Transverse colon (tissue), 4 donors: ENCODE results near the gene IQSEC3. TPM values are rescaled to one million over a fixed set of nuclear protein-coding genes. Genes with fewer than 3 reads are reported as not detected.

Experiments used
- DNase-seq: peaks from one replicate; pipeline ENCODE4 v3.0.0-alpha.2; 2019
- H3K27ac ChIP-seq, 4 donors: fragments of 200-600 bp; sonication (generic); 2 replicates each; pipeline ENCODE4 v1.5.1; 2016 to 2018; ENCODE audit warnings: inconsistent platforms in 4 of 4
- H3K27me3 ChIP-seq: fragments of 200-600 bp; sonication (generic); 2 replicates; pipeline ENCODE4 v1.5.1; 2017; ENCODE audit warnings: inconsistent platforms
- H3K36me3 ChIP-seq, 4 donors: fragments of 200-600 bp; sonication (generic); 2 replicates each; pipeline ENCODE4 v1.5.1; 2017 to 2019; ENCODE audit warnings: inconsistent platforms in 4 of 4
- H3K4me1 ChIP-seq, 4 donors: fragments of 200-600 bp; sonication (generic); 2 replicates each; pipeline ENCODE4 v1.5.1; 2017 to 2020; ENCODE audit warnings: inconsistent platforms in 4 of 4
- H3K4me3 ChIP-seq, 4 donors: fragments of 200-600 bp; sonication (generic); 1 replicate in 1 of 4; 2 replicates in 3 of 4; pipeline versions ENCODE4 v1.5.1 to v1.6.1; 2017 to 2019; ENCODE audit warnings: inconsistent platforms in 4 of 4
- H3K9me3 ChIP-seq, 2 donors: fragments of 200-600 bp; sonication (generic); 2 replicates each; pipeline ENCODE4 v1.5.1; 2017 to 2019; ENCODE audit warnings: inconsistent platforms in 2 of 2
- CTCF ChIP-seq, 5 experiments: fragments of 200-600 bp in 3 of 5; fragments of 450-650 bp in 2 of 5; sonication (generic) in 3 of 5; IDR thresholded peaks; 1 replicate in 2 of 5; 2 replicates in 3 of 5; pipeline ENCODE4 v1.5.1; 2016 to 2017; ENCODE audit warnings: antibody characterized with exemption in 5 of 5, inconsistent platforms in 3 of 5, mild to moderate bottlenecking in 2 of 5, moderate library complexity in 1 of 5
- EP300 ChIP-seq: sonication (generic); formaldehyde crosslinking; IDR thresholded peaks from one replicate; pipeline ENCODE4 v1.6.1; 2017; ENCODE audit warnings: antibody characterized with exemption, low read depth
- POLR2A ChIP-seq: fragments of 450-650 bp; IDR thresholded peaks from one replicate; pipeline ENCODE4 v1.6.1; 2016; ENCODE audit warnings: antibody characterized with exemption, mild to moderate bottlenecking, moderate library complexity
- POLR2AphosphoS5 ChIP-seq, 3 donors: sonication (generic); formaldehyde crosslinking; IDR thresholded peaks; one replicate each; pipeline ENCODE4 v1.6.1; 2016; ENCODE audit warnings: antibody characterized with exemption in 3 of 3
- WGBS, 2 donors: methylation state at CpG; one replicate each; pipeline ENCODE4 v1.1.5; 2018; ENCODE audit warnings: low coverage in 1 of 2; 5-methylcytosine and 5-hydroxymethylcytosine counted together
- in situ Hi-C, 4 donors: fragments of 200-750 bp; cut with MboI; loops; one replicate each; pipeline versions ENCODE4 v1.15.0 to v1.15.1; 2017; ENCODE audit warnings: low sequenced_read_pairs in 3 of 4, low pct_ligation_motif_present in 1 of 4, low pct_unique_long_range_greater_than_20kb in 1 of 4
- intact Hi-C: fragments of 100-400 bp; cut with DNase I; formaldehyde crosslinking; loops from one replicate; pipeline ENCODE4 v1.15.1; 2023; ENCODE audit warnings: low total_unique reads
- total RNA-seq, 4 donors: library from RNA; depleted of rRNA; stranded (reverse); fragments of >200 nt; gene quantifications; one replicate each; pipeline ENCODE4 v1.1.0, GENCODE V29; 2016

IQSEC3 gene
- total RNA-seq, 4 donors from 2014 or later, result 0.16 to 35.4 (median 0.27) TPM; not detected in 1

- Histone ChIP-seq H3K27ac (no peak overlapping the region), H3K27me3 (peaks cover 13% of the 10 kb centered on the region), H3K9me3 (no peaks in the 10 kb centered on the region), H3K4me3 (no peak overlapping the region), H3K36me3 (no peaks in the 10 kb centered on the region), H3K4me1 (no peaks in the 10 kb centered on the region)
- WGBS, 2 donors, result 89% methylated on average over 15 of the region's 15 CpGs; no CpG with 5 or more reads in 1 of the 2 donors
- DNase-seq, result no peak
- no peak for TF ChIP-seq CTCF (IDR thresholded peaks at IDR 0.05)
- no peak for TF ChIP-seq POLR2AphosphoS5 (IDR thresholded peaks at IDR 0.05)
- TF ChIP-seq EP300, result no peak
- TF ChIP-seq POLR2A, result no peak
- intact Hi-C loops (no loop called here), in situ Hi-C loops (no loop called here)
Measured at GRCh38 chr12:195951-196350, 129.4 kb downstream of the IQSEC3 start.

DNA sequence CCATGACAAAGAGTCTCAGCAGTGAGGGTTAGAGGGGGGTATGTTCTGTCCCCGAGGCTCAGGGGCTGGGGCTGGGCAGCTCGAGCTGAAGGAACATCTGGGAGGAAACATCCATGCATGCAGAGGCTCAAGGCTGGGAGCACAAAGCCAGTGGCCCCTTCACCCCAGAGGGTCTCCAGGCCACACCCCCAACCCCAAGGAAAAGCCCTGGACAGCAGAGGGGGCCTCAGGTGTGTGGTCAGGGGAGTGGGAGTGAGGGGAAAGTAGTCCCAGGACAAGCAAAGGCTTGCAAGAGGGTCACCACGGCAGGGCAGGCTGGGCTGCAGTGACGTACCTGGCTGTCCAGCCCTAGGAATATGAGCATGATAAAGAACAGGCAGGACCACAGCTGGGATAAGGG, 129.9 kb downstream of the IQSEC3 start:
- Histone ChIP-seq H3K9me3 (no peaks in the 10 kb centered on the region), H3K4me1 (no peaks in the 10 kb centered on the region), H3K27me3 (peaks cover 13% of the 10 kb centered on the region), H3K4me3 (no peak overlapping the region), H3K27ac (no peak overlapping the region), H3K36me3 (no peaks in the 10 kb centered on the region)
- 53% methylated on average over 4 of the region's 4 CpGs; no CpG with 5 or more reads in 1 of the 2 donors for WGBS, 2 donors
- TF ChIP-seq EP300 (no peak), POLR2A (no peak), CTCF (IDR thresholded peaks at IDR 0.05) (no peak), POLR2AphosphoS5 (IDR thresholded peaks at IDR 0.05) (no peak)
- in situ Hi-C loops (no loop called here), intact Hi-C loops (no loop called here)
- no peak for DNase-seq

DNA sequence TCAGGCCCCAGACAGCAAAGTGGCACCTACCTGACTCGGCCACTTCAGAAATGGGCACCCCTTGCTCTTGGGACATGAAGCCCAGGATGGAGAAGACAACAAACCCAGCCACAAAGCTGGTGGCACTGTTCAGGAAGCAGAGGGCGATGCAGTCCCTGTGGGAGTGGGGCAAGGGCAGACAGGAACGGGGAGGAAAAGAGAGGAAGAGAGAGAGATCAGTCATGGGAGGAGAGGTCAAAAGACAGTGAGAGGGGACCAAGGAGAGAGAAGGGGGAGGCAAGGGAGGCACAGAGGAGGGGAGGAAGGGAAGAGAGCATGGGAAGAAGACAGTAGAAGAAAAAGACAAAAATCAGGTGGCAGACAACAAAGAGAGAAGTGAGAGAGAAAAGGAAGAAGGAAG, 130.8 kb downstream of the IQSEC3 start:
- no peaks in the 10 kb centered on the region for H3K36me3 ChIP-seq
- no peaks in the 10 kb centered on the region for H3K4me1 ChIP-seq
- no peak for TF ChIP-seq CTCF (IDR thresholded peaks at IDR 0.05)
- TF ChIP-seq POLR2AphosphoS5 (IDR thresholded peaks at IDR 0.05), result no peak
- TF ChIP-seq POLR2A, result no peak
- TF ChIP-seq EP300, result no peak
- no peak for DNase-seq
- H3K27me3 ChIP-seq, result peaks cover 20% of the 10 kb centered on the region
- no peak overlapping the region for H3K27ac ChIP-seq
- H3K4me3 ChIP-seq, result no peak overlapping the region
- H3K9me3 ChIP-seq, result no peaks in the 10 kb centered on the region
- in situ Hi-C loops, result no loop called here
- WGBS, 2 donors, result 69 to 76% methylated on average over 3 of the region's 3 CpGs
- intact Hi-C loops, result no loop called here

- in situ Hi-C loops, result no loop called here
- no peaks in the 10 kb centered on the region for H3K9me3 ChIP-seq
- TF ChIP-seq CTCF (IDR thresholded peaks at IDR 0.05) (no peak), POLR2A (no peak), POLR2AphosphoS5 (IDR thresholded peaks at IDR 0.05) (no peak), EP300 (no peak)
- H3K27me3 ChIP-seq, result peaks cover 27% of the 10 kb centered on the region
- no peaks in the 10 kb centered on the region for H3K4me1 ChIP-seq
- intact Hi-C loops, result no loop called here
- no peak for DNase-seq
- H3K36me3 ChIP-seq, result no peaks in the 10 kb centered on the region
- 81 to 100% methylated on average over 2 to 11 of the region's 11 CpGs for WGBS, 2 donors
- H3K27ac ChIP-seq, result no peak overlapping the region
- H3K4me3 ChIP-seq, result no peak overlapping the region
Measured at GRCh38 chr12:197911-198695, 131.5 kb downstream of the IQSEC3 start.
